Upper lobe of left lung (tissue), 6 donors: ENCODE data around the gene PDCD7. TPM values are rescaled to one million over a fixed set of nuclear protein-coding genes. Genes with fewer than 3 reads are reported as not detected.

Experiments used
- ATAC-seq, 2 donors: fragments of 200-7000 bp; cut with Tn5 transposase; one replicate each; pipeline ENCODE4 v1.9.1; 2022; ENCODE audit warnings: mild to moderate bottlenecking in 2 of 2, moderate library complexity in 2 of 2; ENCODE audit not compliant: low FRiP score in 2 of 2
- DNase-seq, 2 donors: peaks; one replicate each; pipeline ENCODE4 v3.0.0-alpha.2; 2019 to 2020
- H3K27ac ChIP-seq, 4 donors: fragments of 200-600 bp; sonication (generic); one replicate each; pipeline ENCODE4 v1.5.1; 2016 to 2019
- H3K27me3 ChIP-seq, 4 donors: fragments of 200-600 bp; sonication (generic); one replicate each; pipeline ENCODE4 v1.5.1; 2017 to 2019
- H3K36me3 ChIP-seq, 4 donors: fragments of 200-600 bp; sonication (generic); one replicate each; pipeline ENCODE4 v1.5.1; 2016 to 2019
- H3K4me1 ChIP-seq, 4 donors: fragments of 200-600 bp; sonication (generic); one replicate each; pipeline ENCODE4 v1.5.1; 2018 to 2019
- H3K4me3 ChIP-seq, 4 donors: fragments of 200-600 bp; sonication (generic); one replicate each; pipeline ENCODE4 v1.5.1; 2017 to 2019; ENCODE audit warnings: mild to moderate bottlenecking in 2 of 4, moderate library complexity in 1 of 4
- H3K9me3 ChIP-seq, 4 donors: fragments of 200-600 bp; sonication (generic); one replicate each; pipeline ENCODE4 v1.5.1; 2018 to 2019
- EP300 ChIP-seq, 4 donors: sonication (generic); formaldehyde crosslinking; IDR thresholded peaks; one replicate each; pipeline ENCODE4 v1.5.1; 2017; ENCODE audit warnings: antibody characterized with exemption in 4 of 4, control low read depth in 2 of 4
- POLR2A ChIP-seq, 4 donors: fragments of 450-650 bp; IDR thresholded peaks; one replicate each; pipeline ENCODE4 v1.5.1; 2016 to 2017; ENCODE audit warnings: antibody characterized with exemption in 4 of 4, mild to moderate bottlenecking in 2 of 4
- POLR2AphosphoS5 ChIP-seq, 2 donors: sonication (generic); formaldehyde crosslinking; IDR thresholded peaks; one replicate each; pipeline ENCODE4 v1.5.1; 2017; ENCODE audit warnings: antibody characterized with exemption in 2 of 2
- WGBS, 2 donors: methylation state at CpG; one replicate each; pipeline ENCODE4 v1.1.5; 2017 to 2018; 5-methylcytosine and 5-hydroxymethylcytosine counted together
- total RNA-seq, 6 donors: library from RNA; depleted of rRNA in 4 of 6; stranded (reverse); fragments of >200 nt in 4 of 6; gene quantifications; one replicate each; pipeline versions ENCODE4 v1.1.0 to v1.2.1, GENCODE V29; 2016 to 2021
- TF ChIP-seq, protein P1 (sequence below), 6 experiments: fragments of 450-650 bp in 4 of 6; fragments of 200-600 bp in 2 of 6; sonication (generic) in 2 of 6; IDR thresholded peaks; one replicate each; pipeline ENCODE4 v1.5.1; 2016 to 2019; ENCODE audit warnings: antibody characterized with exemption in 6 of 6
- donor health status: DM: no; HTN: no; CAD: no; lungs with moderate emphysema.
- donor health status: DM: no; HTN: yes; CAD: no; lungs with severe emphysema.

PDCD7 gene
- total RNA-seq, 6 donors from 2014 or later = 14.9 to 38.8 (median 20.0) TPM

DNA sequence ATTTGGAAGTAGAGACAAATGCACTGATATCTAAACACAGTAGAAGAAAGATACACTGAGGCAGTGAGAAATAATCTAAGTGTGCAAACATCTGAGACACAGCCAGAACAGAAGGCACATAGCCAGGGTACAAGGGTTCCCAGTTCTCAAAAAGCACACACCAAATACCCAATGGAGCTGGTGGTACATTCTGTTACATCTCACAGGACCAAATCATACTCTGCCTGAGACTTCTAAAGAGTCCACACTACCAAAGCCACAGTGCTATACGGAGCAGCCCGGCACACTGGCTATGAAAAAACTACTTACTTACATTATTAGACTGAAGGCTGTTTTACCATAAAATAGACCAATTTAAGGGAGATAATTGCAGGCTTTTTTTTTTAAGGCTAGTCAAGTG is 32.3 kb upstream of the PDCD7 start:
- H3K9me3 ChIP-seq = no peaks in the 10 kb centered on the region
- no peaks in the 10 kb centered on the region for H3K4me1 ChIP-seq
- ATAC-seq (no peak), DNase-seq (no peak)
- H3K27me3 ChIP-seq = no peaks in the 10 kb centered on the region
- TF ChIP-seq EP300 (IDR thresholded peaks at IDR 0.05) = no peak
- TF ChIP-seq POLR2A (IDR thresholded peaks at IDR 0.05) = no peak
- TF ChIP-seq, protein P1, sequence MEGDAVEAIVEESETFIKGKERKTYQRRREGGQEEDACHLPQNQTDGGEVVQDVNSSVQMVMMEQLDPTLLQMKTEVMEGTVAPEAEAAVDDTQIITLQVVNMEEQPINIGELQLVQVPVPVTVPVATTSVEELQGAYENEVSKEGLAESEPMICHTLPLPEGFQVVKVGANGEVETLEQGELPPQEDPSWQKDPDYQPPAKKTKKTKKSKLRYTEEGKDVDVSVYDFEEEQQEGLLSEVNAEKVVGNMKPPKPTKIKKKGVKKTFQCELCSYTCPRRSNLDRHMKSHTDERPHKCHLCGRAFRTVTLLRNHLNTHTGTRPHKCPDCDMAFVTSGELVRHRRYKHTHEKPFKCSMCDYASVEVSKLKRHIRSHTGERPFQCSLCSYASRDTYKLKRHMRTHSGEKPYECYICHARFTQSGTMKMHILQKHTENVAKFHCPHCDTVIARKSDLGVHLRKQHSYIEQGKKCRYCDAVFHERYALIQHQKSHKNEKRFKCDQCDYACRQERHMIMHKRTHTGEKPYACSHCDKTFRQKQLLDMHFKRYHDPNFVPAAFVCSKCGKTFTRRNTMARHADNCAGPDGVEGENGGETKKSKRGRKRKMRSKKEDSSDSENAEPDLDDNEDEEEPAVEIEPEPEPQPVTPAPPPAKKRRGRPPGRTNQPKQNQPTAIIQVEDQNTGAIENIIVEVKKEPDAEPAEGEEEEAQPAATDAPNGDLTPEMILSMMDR (IDR thresholded peaks at IDR 0.05) = no peak
- TF ChIP-seq POLR2AphosphoS5 (IDR thresholded peaks at IDR 0.05) = no peak
- H3K36me3 ChIP-seq = peaks cover 18 to 72% (median 33%) of the 10 kb centered on the region in 4 donors
- H3K27ac ChIP-seq = no peak overlapping the region
- WGBS, 2 donors = 96 to 100% methylated on average over 2 of the region's 2 CpGs
- H3K4me3 ChIP-seq = no peak overlapping the region

DNA sequence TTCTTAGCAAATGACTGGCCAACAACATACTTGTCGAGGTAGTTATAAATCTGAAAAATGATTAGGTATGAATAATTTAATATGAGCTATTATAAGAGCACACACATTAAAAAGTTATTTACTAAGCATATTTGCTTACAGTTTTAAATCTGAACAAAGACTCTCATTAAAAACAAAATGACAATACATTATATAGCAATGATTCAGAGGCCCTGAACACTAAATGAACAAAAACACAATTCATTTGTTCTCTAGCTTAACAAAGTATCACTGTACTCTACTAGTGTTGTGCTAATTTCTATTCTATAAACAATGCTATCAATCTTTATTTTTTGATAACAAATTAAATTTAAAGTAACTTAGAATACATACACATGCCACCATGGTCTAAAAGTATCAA is 30.5 kb upstream of the PDCD7 start:
- Histone ChIP-seq H3K4me3 (no peak overlapping the region), H3K36me3 (peaks cover 13 to 60% (median 18%) of the 10 kb centered on the region in 4 donors), H3K9me3 (no peaks in the 10 kb centered on the region), H3K4me1 (no peaks in the 10 kb centered on the region), H3K27me3 (no peaks in the 10 kb centered on the region), H3K27ac (no peak overlapping the region)
- DNase-seq = no peak
- 89 to 94% methylated on average over 1 of the region's 1 CpG for WGBS, 2 donors
- ATAC-seq = no peak
- no peak for TF ChIP-seq POLR2A (IDR thresholded peaks at IDR 0.05)
- no peak for TF ChIP-seq EP300 (IDR thresholded peaks at IDR 0.05)
- TF ChIP-seq, protein P1 (IDR thresholded peaks at IDR 0.05) = no peak
- TF ChIP-seq POLR2AphosphoS5 (IDR thresholded peaks at IDR 0.05) = no peak

DNA sequence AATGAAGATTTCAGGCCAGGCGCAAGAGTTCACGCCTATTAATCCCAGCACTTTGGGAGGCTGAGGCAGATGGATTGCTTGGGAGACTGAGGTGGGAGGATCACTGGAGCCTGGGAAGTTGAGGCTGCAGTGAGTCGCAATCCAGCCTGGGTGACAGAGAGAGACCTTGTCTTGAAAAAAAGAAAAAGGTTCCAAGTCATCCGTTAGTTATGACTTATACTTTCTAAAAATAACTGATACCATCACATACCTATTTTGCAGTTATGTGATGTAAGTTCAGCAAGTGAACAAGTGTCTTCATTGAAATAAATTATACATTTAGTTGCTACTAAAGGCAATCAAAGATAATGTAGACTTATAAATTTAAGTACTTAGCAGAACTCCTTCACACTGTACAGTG is 29.4 kb upstream of the PDCD7 start:
- Histone ChIP-seq H3K9me3 (no peaks in the 10 kb centered on the region), H3K4me1 (no peaks in the 10 kb centered on the region), H3K36me3 (peaks cover 17 to 61% (median 22%) of the 10 kb centered on the region in 4 donors), H3K27ac (no peak overlapping the region), H3K4me3 (no peak overlapping the region), H3K27me3 (no peaks in the 10 kb centered on the region)
- ATAC-seq (no peak), DNase-seq (no peak)
- 90 to 92% methylated on average over 4 of the region's 4 CpGs for WGBS, 2 donors
- no peak for TF ChIP-seq POLR2AphosphoS5 (IDR thresholded peaks at IDR 0.05)
- TF ChIP-seq, protein P1 (IDR thresholded peaks at IDR 0.05) = no peak
- TF ChIP-seq EP300 (IDR thresholded peaks at IDR 0.05) = no peak
- no peak for TF ChIP-seq POLR2A (IDR thresholded peaks at IDR 0.05)

DNA sequence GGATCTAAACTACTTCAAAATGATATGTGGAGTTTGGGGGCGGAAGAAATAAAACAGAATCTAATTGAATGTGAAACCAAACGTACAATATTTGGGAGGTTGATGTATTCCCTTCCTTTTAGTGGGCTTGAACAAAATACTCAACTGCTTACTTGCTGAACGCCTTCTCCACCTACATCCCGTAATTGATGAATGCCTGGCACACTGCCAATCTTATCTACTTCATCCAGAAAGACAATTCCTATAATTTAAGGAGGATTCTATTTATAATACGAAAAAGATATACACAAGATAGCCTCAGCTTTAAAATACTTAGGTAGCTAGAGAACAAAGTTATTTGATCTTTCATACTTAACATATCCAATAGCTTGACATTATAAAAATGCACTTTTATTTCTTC is 23.1 kb upstream of the PDCD7 start:
- no peaks in the 10 kb centered on the region for H3K9me3 ChIP-seq
- TF ChIP-seq, protein P1 (IDR thresholded peaks at IDR 0.05) = no peak
- no peak for TF ChIP-seq EP300 (IDR thresholded peaks at IDR 0.05)
- no peak for TF ChIP-seq POLR2A (IDR thresholded peaks at IDR 0.05)
- no peak overlapping the region for H3K27ac ChIP-seq
- no peak overlapping the region for H3K4me3 ChIP-seq
- DNase-seq = no peak
- no peak for ATAC-seq
- H3K36me3 ChIP-seq = peaks cover 51 to 75% (median 59%) of the 10 kb centered on the region in 4 donors
- no peaks in the 10 kb centered on the region for H3K4me1 ChIP-seq
- 68 to 73% methylated on average over 5 of the region's 5 CpGs for WGBS, 2 donors
- no peaks in the 10 kb centered on the region for H3K27me3 ChIP-seq

DNA sequence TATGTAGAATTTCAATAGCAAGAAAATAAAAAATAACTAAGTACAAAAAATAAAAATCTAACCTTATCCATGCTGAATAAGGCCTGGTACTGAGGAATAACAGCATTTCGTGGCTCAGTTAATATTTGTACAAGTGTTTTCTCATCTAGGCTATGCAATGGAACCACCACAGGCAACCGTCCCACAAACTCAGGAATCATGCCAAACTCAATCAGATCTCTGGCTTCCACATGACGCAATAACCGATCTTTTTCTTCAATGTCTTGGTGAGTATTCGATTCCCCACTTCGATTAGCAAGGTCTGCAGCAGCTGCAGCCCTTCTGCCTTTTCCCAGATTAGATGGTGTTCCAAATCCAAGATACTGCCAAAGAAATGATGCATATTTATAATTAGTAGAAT is 21.1 kb upstream of the PDCD7 start:
- no peak for DNase-seq
- no peak for ATAC-seq
- H3K4me1 ChIP-seq = no peaks in the 10 kb centered on the region
- 83 to 91% methylated on average over 6 of the region's 6 CpGs for WGBS, 2 donors
- no peak overlapping the region for H3K4me3 ChIP-seq
- TF ChIP-seq, protein P1 (IDR thresholded peaks at IDR 0.05) = no peak
- TF ChIP-seq POLR2A (IDR thresholded peaks at IDR 0.05) = no peak
- TF ChIP-seq EP300 (IDR thresholded peaks at IDR 0.05) = no peak
- H3K27me3 ChIP-seq = no peaks in the 10 kb centered on the region
- H3K27ac ChIP-seq = no peak overlapping the region
- no peaks in the 10 kb centered on the region for H3K9me3 ChIP-seq
- H3K36me3 ChIP-seq = peaks cover 55 to 88% (median 69%) of the 10 kb centered on the region in 4 donors
